HG03064 (cell line): ENCODE measurements around the gene NAPB.

ENCODE experiments used
- ATAC-seq: cut with Tn5 transposase; IDR thresholded peaks from one replicate; pipeline ENCODE4 v1.9.1; 2021; ENCODE audit warnings: low read depth; ENCODE audit not compliant: unreplicated experiment

The NAPB gene

GRCh38 chr20:23438661-23439060 is 17.4 kb upstream of the NAPB start:
- ATAC-seq: no peak

- ATAC-seq: no peak
These were observed 16.0 kb upstream of the NAPB start for GRCh38 chr20:23437126-23437899.

- ATAC-seq: no peak
These were observed 15.4 kb upstream of the NAPB start for GRCh38 chr20:23436681-23437080.

GRCh38 chr20:23435626-23436539 is 14.6 kb upstream of the NAPB start:
- no peak for ATAC-seq

- ATAC-seq: no peak
These were observed 13.4 kb upstream of the NAPB start for GRCh38 chr20:23434521-23435313.

- ATAC-seq: no peak
These were observed 12.3 kb upstream of the NAPB start for GRCh38 chr20:23433628-23434027.

- no peak for ATAC-seq
These were observed 3.8 kb upstream of the NAPB start for GRCh38 chr20:23425129-23425528.

GRCh38 chr20:23419995-23420901 is 1.0 kb downstream of the NAPB start:
- no peak for ATAC-seq

- ATAC-seq: no peak
These were observed 1.7 kb downstream of the NAPB start for GRCh38 chr20:23419657-23419994.

GRCh38 chr20:23417861-23418260 is 3.4 kb downstream of the NAPB start:
- ATAC-seq: no peak

- ATAC-seq: no peak
These were observed 5.2 kb downstream of the NAPB start for GRCh38 chr20:23415959-23416583.

- ATAC-seq: no peak
These were observed 5.7 kb downstream of the NAPB start for GRCh38 chr20:23415555-23415954.

- no peak for ATAC-seq
These were observed 6.6 kb downstream of the NAPB start for GRCh38 chr20:23414526-23415188.

- no peak for ATAC-seq
These were observed 7.3 kb downstream of the NAPB start for GRCh38 chr20:23413862-23414422.

GRCh38 chr20:23412026-23412425 is 9.3 kb downstream of the NAPB start:
- no peak for ATAC-seq

GRCh38 chr20:23410916-23411695 is 10.2 kb downstream of the NAPB start:
- ATAC-seq: no peak

GRCh38 chr20:23409800-23410199 is 11.5 kb downstream of the NAPB start:
- no peak for ATAC-seq

GRCh38 chr20:23408957-23409356 is 12.3 kb downstream of the NAPB start:
- no peak for ATAC-seq
